GM23338 (cell line): ENCODE measurements around the gene INTS3. TPM values are rescaled to one million over a fixed set of nuclear protein-coding genes. Genes with fewer than 3 reads are reported as not detected.

ENCODE experiments used
- ATAC-seq: fragments of 200-7000 bp; cut with Tn5 transposase; 3 replicates; pipeline ENCODE4 v1.9.1; 2020
- DNase-seq: peaks from one replicate; pipeline ENCODE4 v3.0.0-alpha.2; 2015; ENCODE audit warnings: low spot score
- H2AFZ ChIP-seq: fragments of 200-600 bp; sonication (generic); 2 replicates; pipeline ENCODE4 v1.8.0; 2016; ENCODE audit warnings: antibody characterized with exemption, mild to moderate bottlenecking, moderate library complexity
- H3F3A ChIP-seq: fragments of 200-600 bp; sonication (generic); replicated peaks from 2 replicates; pipeline ENCODE4 v1.8.0; 2017; ENCODE audit warnings: antibody characterized with exemption, mixed run types, low read depth
- H3K27ac ChIP-seq: fragments of 200-600 bp; sonication (generic); 2 replicates; pipeline ENCODE4 v1.6.1; 2016; ENCODE audit warnings: low read depth
- H3K27me3 ChIP-seq: fragments of 200-600 bp; sonication (generic); 2 replicates; pipeline ENCODE4 v1.8.0; 2016; ENCODE audit warnings: mild to moderate bottlenecking, mixed run types, moderate library complexity; ENCODE audit not compliant: insufficient read depth
- H3K36me3 ChIP-seq: fragments of 200-600 bp; sonication (generic); 2 replicates; pipeline ENCODE4 v1.8.0; 2016; ENCODE audit warnings: mild to moderate bottlenecking; ENCODE audit not compliant: insufficient read depth
- H3K4me1 ChIP-seq: fragments of 200-600 bp; sonication (generic); 2 replicates; pipeline ENCODE4 v1.8.0; 2016; ENCODE audit warnings: mild to moderate bottlenecking, moderate library complexity; ENCODE audit not compliant: insufficient read depth
- H3K4me2 ChIP-seq: fragments of 200-600 bp; sonication (generic); 2 replicates; pipeline ENCODE4 v1.7.1; 2017; ENCODE audit warnings: mixed run types
- H3K4me3 ChIP-seq: fragments of 200-600 bp; sonication (generic); 2 replicates; pipeline ENCODE4 v1.6.1; 2016; ENCODE audit warnings: mixed run types
- H3K79me2 ChIP-seq: fragments of 200-600 bp; sonication (generic); replicated peaks from 2 replicates; pipeline ENCODE4 v1.8.0; 2017; ENCODE audit warnings: mild to moderate bottlenecking; ENCODE audit not compliant: insufficient read depth
- H3K9me2 ChIP-seq: fragments of 200-600 bp; sonication (generic); 2 replicates; pipeline ENCODE4 v1.8.0; 2017; ENCODE audit not compliant: insufficient read depth
- H4K20me1 ChIP-seq: fragments of 200-600 bp; sonication (generic); replicated peaks from 2 replicates; pipeline ENCODE4 v1.8.0; 2017; ENCODE audit warnings: mild to moderate bottlenecking; ENCODE audit not compliant: insufficient read depth
- H3K27ac Mint-ChIP-seq: 2 replicates; pipeline ENCODE4 v1.8.0; 2020; ENCODE audit warnings: inconsistent platforms, mild to moderate bottlenecking, moderate library complexity, mixed read lengths
- H3K27me3 Mint-ChIP-seq: 3 replicates; pipeline ENCODE4 v1.8.0; 2022; ENCODE audit warnings: low read depth, mild to moderate bottlenecking, moderate library complexity, mixed read lengths, inconsistent platforms; ENCODE audit not compliant: insufficient read depth, poor library complexity
- H3K36me3 Mint-ChIP-seq: 3 replicates; pipeline ENCODE4 v1.8.0; 2021; ENCODE audit warnings: low read depth, mild to moderate bottlenecking, inconsistent platforms, moderate library complexity, mixed read lengths
- H3K4me1 Mint-ChIP-seq: 3 replicates; pipeline ENCODE4 v1.8.0; 2020; ENCODE audit warnings: mild to moderate bottlenecking, inconsistent platforms, mixed read lengths
- H3K4me3 Mint-ChIP-seq: 3 replicates; pipeline ENCODE4 v1.8.0; 2021; ENCODE audit warnings: moderate library complexity, mild to moderate bottlenecking, inconsistent platforms, mixed read lengths
- H3K9me3 Mint-ChIP-seq: 3 replicates; pipeline ENCODE4 v1.8.0; 2020; ENCODE audit warnings: moderate library complexity, mild to moderate bottlenecking, inconsistent platforms, mixed read lengths
- ETS1 ChIP-seq: IDR thresholded peaks from 2 replicates; pipeline ENCODE4 v1.6.1; 2016; ENCODE audit warnings: antibody characterized with exemption
- EZH2 ChIP-seq: fragments of 200-600 bp; sonication (generic); IDR thresholded peaks from one replicate; pipeline ENCODE4 v1.8.0; 2017; ENCODE audit warnings: antibody characterized with exemption, mild to moderate bottlenecking, low read depth; ENCODE audit not compliant: unreplicated experiment
- JUNB ChIP-seq: IDR thresholded peaks from one replicate; pipeline ENCODE4 v1.6.1; 2016; ENCODE audit warnings: antibody characterized with exemption; ENCODE audit not compliant: unreplicated experiment
- NANOG ChIP-seq: IDR thresholded peaks from 2 replicates; pipeline ENCODE4 v1.6.1; 2016; ENCODE audit warnings: antibody characterized with exemption, borderline replicate concordance
- POLR2AphosphoS5 ChIP-seq: IDR thresholded peaks from 2 replicates; pipeline ENCODE4 v1.6.1; 2016; ENCODE audit warnings: antibody characterized with exemption, low read depth
- REST ChIP-seq: IDR thresholded peaks from one replicate; pipeline ENCODE4 v1.6.1; 2018; ENCODE audit warnings: antibody characterized with exemption; ENCODE audit not compliant: unreplicated experiment
- STAT1 ChIP-seq: IDR thresholded peaks from one replicate; pipeline ENCODE4 v1.6.1; 2016; ENCODE audit warnings: antibody characterized with exemption; ENCODE audit not compliant: unreplicated experiment
- ZNF331 ChIP-seq: fragments of 250-450 bp; sonication (Bioruptor Pico); IDR thresholded peaks from 2 replicates; pipeline ENCODE4 v1.5.0; 2020; ENCODE audit warnings: low read depth, mild to moderate bottlenecking, moderate library complexity
- polyA plus RNA-seq: library from polyadenylated mRNA; unstranded; fragments of >200 nt; fragmentation: Nextera tagmentation; extraction: Ambion mirVana; gene quantifications from 2 replicates; pipeline ENCODE4 v1.2.1, GENCODE V29; 2016
- total RNA-seq: library from RNA; depleted of rRNA; stranded (reverse); fragments of >200 nt; shearing (Covaris generic); gene quantifications from 2 replicates; pipeline ENCODE4 v1.2.3, GENCODE V29; 2014

INTS3 gene
- total and polyA plus RNA-seq, 2 experiments from 2014 or later: 22.7 to 51.3 TPM

GRCh38 chr1:153748903-153749302 is 21.1 kb downstream of the INTS3 start:
- no peak for DNase-seq
- no peak overlapping the region for H3K4me3 Mint-ChIP-seq

More at GRCh38 chr1:153748903-153749302, 21.1 kb downstream of the INTS3 start:
- H3K27ac ChIP-seq: no peak overlapping the region
- no peaks in the 10 kb centered on the region for H3K9me3 Mint-ChIP-seq
- H3K4me1 Mint-ChIP-seq: peaks cover 59% of the 10 kb centered on the region
- no peak for ATAC-seq
- H3K36me3 Mint-ChIP-seq: peaks cover 90% of the 10 kb centered on the region
- peaks cover 33% of the 10 kb centered on the region for H3F3A ChIP-seq
- peaks cover 46% of the 10 kb centered on the region for H3K4me1 ChIP-seq
- H3K9me2 ChIP-seq: no peaks in the 10 kb centered on the region
- no peaks in the 10 kb centered on the region; the same call in 1 of the 2 replicates for H4K20me1 ChIP-seq
- H3K27ac Mint-ChIP-seq: no peak overlapping the region
- H3K27me3 ChIP-seq: no peaks in the 10 kb centered on the region
- H3K36me3 ChIP-seq: peaks cover 18% of the 10 kb centered on the region
- TF ChIP-seq ZNF331 (CRISPR knock-in tag) (no peak), ETS1 (no peak), POLR2AphosphoS5 (no peak), EZH2 (no peak), STAT1 (no peak), JUNB (no peak), REST (no peak), NANOG (no peak)
- H2AFZ ChIP-seq: no peak overlapping the region
- peaks cover 18% of the 10 kb centered on the region for H3K79me2 ChIP-seq
- peaks cover 2% of the 10 kb centered on the region for H3K27me3 Mint-ChIP-seq
- H3K4me3 ChIP-seq: no peak overlapping the region
- H3K4me2 ChIP-seq: peak overlapping the region; percentile 55; the same call in 1 of the 2 replicates
